Ishikawa (cell line): ENCODE data around the gene TM7SF2.

Experiments used
- CEBPB ChIP-seq: IDR thresholded peaks from 2 replicates; pipeline ENCODE4 v1.6.1; 2012
- CREB1 ChIP-seq: IDR thresholded peaks from 2 replicates; pipeline ENCODE4 v1.6.1; 2012; ENCODE audit warnings: low read depth
- EGR1 ChIP-seq: IDR thresholded peaks from 2 replicates; pipeline ENCODE4 v1.6.1; 2012
- EP300 ChIP-seq: IDR thresholded peaks from 2 replicates; pipeline ENCODE4 v1.6.1; 2012; ENCODE audit warnings: borderline replicate concordance
- FOXM1 ChIP-seq: IDR thresholded peaks from 2 replicates; pipeline ENCODE4 v1.6.1; 2012; ENCODE audit warnings: low read depth, borderline replicate concordance
- NFIC ChIP-seq: IDR thresholded peaks from 2 replicates; pipeline ENCODE4 v1.6.1; 2012
- RAD21 ChIP-seq: IDR thresholded peaks from 2 replicates; pipeline ENCODE4 v1.6.1; 2012; ENCODE audit warnings: low read depth
- TCF12 ChIP-seq: IDR thresholded peaks from 2 replicates; pipeline ENCODE4 v1.6.1; 2012; ENCODE audit warnings: low read depth
- TEAD4 ChIP-seq: IDR thresholded peaks from 2 replicates; pipeline ENCODE4 v1.6.1; 2012
- YY1 ChIP-seq: IDR thresholded peaks from 2 replicates; pipeline ENCODE4 v1.6.1; 2012; ENCODE audit warnings: low read depth
- ZBTB7A ChIP-seq: IDR thresholded peaks from 2 replicates; pipeline ENCODE4 v1.6.1; 2012; ENCODE audit warnings: low read depth
- TF ChIP-seq, protein P1 (sequence below): IDR thresholded peaks from 2 replicates; pipeline ENCODE4 v1.6.1; 2012
- TF ChIP-seq, protein P2 (sequence below): IDR thresholded peaks from 2 replicates; pipeline ENCODE4 v1.6.1; 2012; ENCODE audit warnings: low read depth, mild to moderate bottlenecking

Gene TM7SF2

DNA sequence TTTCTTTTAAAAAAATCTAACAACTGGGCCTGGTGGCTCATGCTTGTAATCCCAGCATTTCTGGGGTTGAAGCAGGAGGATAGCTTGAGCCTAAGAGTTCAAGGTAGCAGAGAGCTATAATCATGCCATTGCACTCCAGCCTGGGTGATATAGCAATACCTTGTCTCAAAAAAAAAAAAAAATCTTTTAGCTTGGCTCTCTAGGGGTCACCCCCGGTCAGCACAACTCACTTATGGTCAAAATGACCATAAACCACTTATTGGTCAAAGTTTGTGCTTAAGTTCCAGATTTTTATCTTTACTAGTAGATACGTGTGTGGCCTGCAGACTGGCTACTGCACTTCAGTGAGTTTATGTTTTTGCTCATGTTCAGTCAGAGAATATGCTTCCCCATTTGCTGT is 52.0 kb downstream of the TM7SF2 start:
- TF ChIP-seq CEBPB, result no peak
- TF ChIP-seq CREB1, result no peak
- no peak for TF ChIP-seq EP300
- TF ChIP-seq FOXM1, result no peak
- TF ChIP-seq ZBTB7A, result no peak
- no peak for TF ChIP-seq TCF12
- TF ChIP-seq, protein P1, sequence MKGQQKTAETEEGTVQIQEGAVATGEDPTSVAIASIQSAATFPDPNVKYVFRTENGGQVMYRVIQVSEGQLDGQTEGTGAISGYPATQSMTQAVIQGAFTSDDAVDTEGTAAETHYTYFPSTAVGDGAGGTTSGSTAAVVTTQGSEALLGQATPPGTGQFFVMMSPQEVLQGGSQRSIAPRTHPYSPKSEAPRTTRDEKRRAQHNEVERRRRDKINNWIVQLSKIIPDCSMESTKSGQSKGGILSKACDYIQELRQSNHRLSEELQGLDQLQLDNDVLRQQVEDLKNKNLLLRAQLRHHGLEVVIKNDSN, result no peak
- no peak for TF ChIP-seq RAD21
- no peak for TF ChIP-seq NFIC
- TF ChIP-seq, protein P2, sequence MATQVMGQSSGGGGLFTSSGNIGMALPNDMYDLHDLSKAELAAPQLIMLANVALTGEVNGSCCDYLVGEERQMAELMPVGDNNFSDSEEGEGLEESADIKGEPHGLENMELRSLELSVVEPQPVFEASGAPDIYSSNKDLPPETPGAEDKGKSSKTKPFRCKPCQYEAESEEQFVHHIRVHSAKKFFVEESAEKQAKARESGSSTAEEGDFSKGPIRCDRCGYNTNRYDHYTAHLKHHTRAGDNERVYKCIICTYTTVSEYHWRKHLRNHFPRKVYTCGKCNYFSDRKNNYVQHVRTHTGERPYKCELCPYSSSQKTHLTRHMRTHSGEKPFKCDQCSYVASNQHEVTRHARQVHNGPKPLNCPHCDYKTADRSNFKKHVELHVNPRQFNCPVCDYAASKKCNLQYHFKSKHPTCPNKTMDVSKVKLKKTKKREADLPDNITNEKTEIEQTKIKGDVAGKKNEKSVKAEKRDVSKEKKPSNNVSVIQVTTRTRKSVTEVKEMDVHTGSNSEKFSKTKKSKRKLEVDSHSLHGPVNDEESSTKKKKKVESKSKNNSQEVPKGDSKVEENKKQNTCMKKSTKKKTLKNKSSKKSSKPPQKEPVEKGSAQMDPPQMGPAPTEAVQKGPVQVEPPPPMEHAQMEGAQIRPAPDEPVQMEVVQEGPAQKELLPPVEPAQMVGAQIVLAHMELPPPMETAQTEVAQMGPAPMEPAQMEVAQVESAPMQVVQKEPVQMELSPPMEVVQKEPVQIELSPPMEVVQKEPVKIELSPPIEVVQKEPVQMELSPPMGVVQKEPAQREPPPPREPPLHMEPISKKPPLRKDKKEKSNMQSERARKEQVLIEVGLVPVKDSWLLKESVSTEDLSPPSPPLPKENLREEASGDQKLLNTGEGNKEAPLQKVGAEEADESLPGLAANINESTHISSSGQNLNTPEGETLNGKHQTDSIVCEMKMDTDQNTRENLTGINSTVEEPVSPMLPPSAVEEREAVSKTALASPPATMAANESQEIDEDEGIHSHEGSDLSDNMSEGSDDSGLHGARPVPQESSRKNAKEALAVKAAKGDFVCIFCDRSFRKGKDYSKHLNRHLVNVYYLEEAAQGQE, result no peak
- no peak for TF ChIP-seq EGR1
- TF ChIP-seq YY1, result no peak
- no peak for TF ChIP-seq TEAD4
